CD14-positive monocyte (primary cell): ENCODE data around the gene FMO1. TPM values are rescaled to one million over a fixed set of nuclear protein-coding genes. Genes with fewer than 3 reads are reported as not detected.

Experiments used
- DNase-seq, 3 donors: peaks; one replicate each; pipeline ENCODE4 v3.0.0-alpha.2; 2011 to 2022
- H2AFZ ChIP-seq: 2 replicates; pipeline ENCODE4 v1.6.0; 2012; ENCODE audit warnings: mild to moderate bottlenecking, low read depth, low read length, inconsistent platforms; ENCODE audit not compliant: insufficient read depth, poor library complexity, severe bottlenecking
- H3K27ac ChIP-seq, 2 donors: 1 replicate in 1 of 2; 2 replicates in 1 of 2; pipeline ENCODE4 v1.5.1; 2012 to 2013; ENCODE audit warnings: low read length in 2 of 2, control low read depth in 1 of 2, inconsistent platforms in 1 of 2, low read depth in 1 of 2, mild to moderate bottlenecking in 1 of 2
- H3K27me3 ChIP-seq, 2 donors: one replicate each; pipeline versions ENCODE4 v1.6.0 to v1.6.1; 2011 to 2013; ENCODE audit warnings: low read length in 2 of 2; ENCODE audit not compliant: control insufficient read depth in 2 of 2, insufficient read depth in 2 of 2
- H3K36me3 ChIP-seq, 2 donors: replicated peaks in 1 of 2; 1 replicate in 1 of 2; 2 replicates in 1 of 2; pipeline versions ENCODE4 v1.5.1 to v1.6.1; 2012 to 2013; ENCODE audit warnings: low read length in 2 of 2, control low read depth in 1 of 2, inconsistent platforms in 1 of 2, mild to moderate bottlenecking in 1 of 2; ENCODE audit not compliant: insufficient read depth in 2 of 2, control insufficient read depth in 1 of 2
- H3K4me1 ChIP-seq, 2 donors: 1 replicate in 1 of 2; 2 replicates in 1 of 2; pipeline versions ENCODE4 v1.5.1 to v1.6.1; 2012 to 2013; ENCODE audit warnings: low read length in 2 of 2, control low read depth in 1 of 2, inconsistent platforms in 1 of 2, mild to moderate bottlenecking in 1 of 2, moderate library complexity in 1 of 2; ENCODE audit not compliant: insufficient read depth in 2 of 2, control insufficient read depth in 1 of 2
- H3K4me2 ChIP-seq: replicated peaks from 2 replicates; pipeline ENCODE3; 2012; ENCODE audit warnings: low read length, moderate library complexity, mild to moderate bottlenecking; ENCODE audit not compliant: poor library complexity, severe bottlenecking; ENCODE audit errors: extremely low read depth
- H3K4me3 ChIP-seq, 3 experiments: fragments of 200-600 bp in 1 of 3; sonication (generic) in 1 of 3; replicated peaks in 1 of 3; 1 replicate in 2 of 3; 2 replicates in 1 of 3; pipeline ENCODE4 v1.5.1; 2011 to 2013; ENCODE audit warnings: low read length in 3 of 3, mild to moderate bottlenecking in 3 of 3, control low read depth in 2 of 3, low read depth in 2 of 3, inconsistent platforms in 1 of 3, moderate library complexity in 1 of 3
- H3K79me2 ChIP-seq: 2 replicates; pipeline ENCODE4 v1.6.0; 2012; ENCODE audit warnings: mild to moderate bottlenecking, control low read depth, inconsistent platforms, low read length, moderate library complexity; ENCODE audit not compliant: insufficient read depth
- H3K9ac ChIP-seq: 2 replicates; pipeline ENCODE4 v1.6.0; 2017; ENCODE audit warnings: low read length, mild to moderate bottlenecking; ENCODE audit not compliant: insufficient read depth, poor library complexity, severe bottlenecking
- H3K9me3 ChIP-seq, 2 donors: replicated peaks in 1 of 2; 1 replicate in 1 of 2; 2 replicates in 1 of 2; pipeline versions ENCODE4 v1.5.1 to v1.6.1; 2012 to 2013; ENCODE audit warnings: low read length in 2 of 2, control low read depth in 1 of 2; ENCODE audit not compliant: control insufficient read depth in 1 of 2, insufficient read depth in 1 of 2
- H4K20me1 ChIP-seq: 2 replicates; pipeline ENCODE4 v1.6.0; 2012; ENCODE audit warnings: mild to moderate bottlenecking, low read length, control low read depth, moderate library complexity; ENCODE audit not compliant: insufficient read depth
- H3K27ac Mint-ChIP-seq, 7 donors: one replicate each; pipeline ENCODE4 v1.8.0; 2020; ENCODE audit warnings: mild to moderate bottlenecking in 7 of 7, mixed read lengths in 7 of 7, moderate library complexity in 6 of 7, inconsistent platforms in 2 of 7
- H3K27me3 Mint-ChIP-seq, 3 donors: one replicate each; pipeline ENCODE4 v1.8.0; 2021 to 2022; ENCODE audit warnings: low read depth in 3 of 3, mild to moderate bottlenecking in 3 of 3, mixed read lengths in 3 of 3, moderate library complexity in 3 of 3, inconsistent platforms in 1 of 3
- H3K36me3 Mint-ChIP-seq, 2 donors: one replicate each; pipeline ENCODE4 v1.8.0; 2020; ENCODE audit warnings: mixed read lengths in 2 of 2, inconsistent platforms in 1 of 2, mild to moderate bottlenecking in 1 of 2
- H3K4me1 Mint-ChIP-seq: one replicate; pipeline ENCODE4 v1.8.0; 2020; ENCODE audit warnings: mild to moderate bottlenecking, mixed read lengths
- H3K4me3 Mint-ChIP-seq, 2 donors: one replicate each; pipeline ENCODE4 v1.8.0; 2020; ENCODE audit warnings: mild to moderate bottlenecking in 2 of 2, mixed read lengths in 2 of 2, moderate library complexity in 1 of 2
- H3K9me3 Mint-ChIP-seq, 7 donors: one replicate each; pipeline ENCODE4 v1.8.0; 2020 to 2022; ENCODE audit warnings: mixed read lengths in 7 of 7, mild to moderate bottlenecking in 6 of 7, moderate library complexity in 6 of 7, inconsistent platforms in 2 of 7
- CTCF ChIP-seq: fragments of 200-600 bp; IDR thresholded peaks from one replicate; pipeline ENCODE4 v1.8.0; 2022; ENCODE audit warnings: antibody characterized with exemption, mild to moderate bottlenecking
- WGBS: methylation state at CpG from one replicate; pipeline ENCODE4 v1.1.5; 2013; ENCODE audit warnings: missing lambda C conversion rate; ENCODE audit not compliant: insufficient coverage; 5-methylcytosine and 5-hydroxymethylcytosine counted together
- intact Hi-C, 2 donors: fragments of 100-400 bp; cut with micrococcal nuclease; formaldehyde crosslinking; loops; one replicate each; pipeline versions ENCODE4 v1.15.0 to v1.15.1; 2023
- polyA plus RNA-seq, 3 donors: library from polyadenylated mRNA; depleted of rRNA in 1 of 3; unstranded in 2 of 3; stranded (reverse) in 1 of 3; fragments of 300-500 nt in 2 of 3; fragments of >200 nt in 1 of 3; fragmentation: Illumina TruSeq in 2 of 3; gene quantifications; 1 replicate in 2 of 3; 2 replicates in 1 of 3; pipeline ENCODE4 v1.2.3, GENCODE V29; 2012 to 2021

Gene FMO1
- polyA plus RNA-seq, 3 donors = not detected

DNA sequence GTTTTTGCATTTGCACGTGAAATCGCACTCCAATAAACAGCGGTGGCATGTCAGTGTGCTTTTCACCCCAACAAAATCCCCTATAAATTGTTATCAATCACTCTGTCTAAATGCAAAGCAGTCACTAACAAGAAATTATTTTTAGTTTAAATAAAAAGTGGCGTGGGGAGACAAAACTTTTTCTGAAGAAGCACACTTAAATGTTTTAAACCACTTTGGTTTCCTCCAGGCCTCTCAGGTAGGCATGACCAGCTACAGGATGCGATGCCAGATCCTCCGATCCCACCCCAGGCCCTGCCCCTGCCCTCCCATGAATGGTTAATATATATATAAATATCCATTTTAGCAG lies 3.6 kb downstream of the FMO1 start:
- H3K9ac ChIP-seq = peak overlapping the region; percentile 51

DNA sequence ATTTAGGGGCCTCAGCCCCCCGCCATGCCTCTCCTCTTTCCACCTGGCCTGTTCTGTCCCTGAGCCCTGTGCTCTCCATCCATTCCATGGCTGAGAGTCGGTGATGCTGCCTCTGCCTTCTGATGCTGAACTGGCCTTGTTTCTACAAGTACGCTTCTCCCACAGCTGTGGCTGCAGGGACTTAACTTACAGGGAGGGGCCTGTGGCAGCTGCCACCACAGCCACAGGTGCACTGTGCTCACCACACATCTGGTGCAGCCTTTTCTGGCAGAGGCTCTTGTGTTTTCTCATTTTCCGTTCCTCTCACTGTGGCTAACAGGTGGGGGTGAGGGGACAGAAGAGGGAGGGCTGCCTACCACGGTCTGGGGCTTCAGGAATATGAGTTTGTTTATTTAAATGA lies 4.2 kb downstream of the FMO1 start:
- Histone ChIP-seq H3K4me3 (no peak overlapping the region), H4K20me1 (no peaks in the 10 kb centered on the region), H3K27ac (no peak overlapping the region), H3K4me2 (no peak overlapping the region), H3K27me3 (peaks cover 14 to 40% of the 10 kb centered on the region in 2 donors), H3K79me2 (no peaks in the 10 kb centered on the region), H2AFZ (no peak overlapping the region), H3K36me3 (no peaks in the 10 kb centered on the region), H3K4me1 (peaks cover 7 to 8% of the 10 kb centered on the region in 2 donors), H3K9me3 (no peaks in the 10 kb centered on the region), H3K9ac (no peak overlapping the region)
- TF ChIP-seq CTCF = no peak
- DNase-seq = no peak
- H3K36me3 Mint-ChIP-seq = no peaks in the 10 kb centered on the region
- H3K4me1 Mint-ChIP-seq = peaks cover 10% of the 10 kb centered on the region
- H3K4me3 Mint-ChIP-seq = peak overlapping the region in 1 of 2 donors; percentile 69
- peaks cover 26 to 32% (median 27%) of the 10 kb centered on the region in 3 donors for H3K27me3 Mint-ChIP-seq
- WGBS = 90% methylated on average over 2 of the region's 5 CpGs
- intact Hi-C loops = no loop called here
- H3K27ac Mint-ChIP-seq = peak overlapping the region in 1 of 7 donors; percentile 41
- H3K9me3 Mint-ChIP-seq = peaks cover 0 to 3% (median 0%) of the 10 kb centered on the region in 7 donors

More for the DNA sequence above, 3.6 kb downstream of the FMO1 start:
- peak overlapping the region; percentile 68 for H3K4me2 ChIP-seq
- peaks cover 0 to 3% (median 0%) of the 10 kb centered on the region in 7 donors for H3K9me3 Mint-ChIP-seq
- peaks cover 14 to 40% of the 10 kb centered on the region in 2 donors for H3K27me3 ChIP-seq
- H3K27ac ChIP-seq = no peak overlapping the region
- no peak for DNase-seq
- H2AFZ ChIP-seq = peak overlapping the region; percentile 75
- peaks cover 10% of the 10 kb centered on the region for H3K4me1 Mint-ChIP-seq
- TF ChIP-seq CTCF = peak; percentile 28
- H3K27me3 Mint-ChIP-seq = peaks cover 28 to 32% (median 29%) of the 10 kb centered on the region in 3 donors
- H3K27ac Mint-ChIP-seq = no peak overlapping the region
- no peaks in the 10 kb centered on the region for H4K20me1 ChIP-seq
- 0% methylated on average over 2 of the region's 6 CpGs for WGBS
- no peaks in the 10 kb centered on the region for H3K9me3 ChIP-seq
- H3K36me3 ChIP-seq = no peaks in the 10 kb centered on the region
- H3K4me3 ChIP-seq = peak overlapping the region in 2 of 3 experiments; percentile 35 to 68
- peak overlapping the region in 1 of 2 donors; percentile 92 for H3K4me3 Mint-ChIP-seq
- intact Hi-C loops = no loop called here
- H3K79me2 ChIP-seq = no peaks in the 10 kb centered on the region
- H3K4me1 ChIP-seq = peaks cover 7 to 8% of the 10 kb centered on the region in 2 donors
- H3K36me3 Mint-ChIP-seq = no peaks in the 10 kb centered on the region
